Measurements from ENCODE around the gene SP7.

SP7 gene

DNA sequence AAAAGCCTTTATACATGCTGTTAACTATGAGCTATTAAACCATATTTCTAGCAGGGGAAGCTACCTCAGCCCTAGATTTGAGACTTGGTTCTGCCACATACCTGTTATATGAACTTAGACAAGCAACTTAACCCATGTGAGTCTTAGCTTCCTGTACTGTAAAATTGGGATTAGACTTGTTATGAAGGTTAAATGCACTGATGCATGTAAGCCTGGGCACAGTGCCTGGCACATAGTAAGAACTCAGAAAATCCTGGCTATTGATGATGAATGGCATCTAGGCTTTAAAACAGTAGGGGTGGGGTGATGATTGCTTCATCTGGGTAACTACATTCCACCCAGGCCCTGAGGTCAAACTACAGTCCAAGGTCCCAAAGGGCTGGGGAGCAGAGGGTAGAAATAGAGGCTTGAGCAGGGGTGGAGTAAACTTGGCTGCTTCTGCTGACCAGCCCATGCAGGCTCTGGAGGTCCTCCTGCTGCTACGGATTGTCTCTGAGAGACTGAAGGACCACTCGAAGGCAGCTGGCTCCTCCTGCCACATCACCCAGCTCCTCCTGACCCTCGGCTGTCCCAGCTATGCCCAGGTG, 56.8 kb downstream of the SP7 start:
- H2AFZ ChIP-seq (ENCODE audit: low read length): no peak overlapping the region
- TF ChIP-seq, protein P1, sequence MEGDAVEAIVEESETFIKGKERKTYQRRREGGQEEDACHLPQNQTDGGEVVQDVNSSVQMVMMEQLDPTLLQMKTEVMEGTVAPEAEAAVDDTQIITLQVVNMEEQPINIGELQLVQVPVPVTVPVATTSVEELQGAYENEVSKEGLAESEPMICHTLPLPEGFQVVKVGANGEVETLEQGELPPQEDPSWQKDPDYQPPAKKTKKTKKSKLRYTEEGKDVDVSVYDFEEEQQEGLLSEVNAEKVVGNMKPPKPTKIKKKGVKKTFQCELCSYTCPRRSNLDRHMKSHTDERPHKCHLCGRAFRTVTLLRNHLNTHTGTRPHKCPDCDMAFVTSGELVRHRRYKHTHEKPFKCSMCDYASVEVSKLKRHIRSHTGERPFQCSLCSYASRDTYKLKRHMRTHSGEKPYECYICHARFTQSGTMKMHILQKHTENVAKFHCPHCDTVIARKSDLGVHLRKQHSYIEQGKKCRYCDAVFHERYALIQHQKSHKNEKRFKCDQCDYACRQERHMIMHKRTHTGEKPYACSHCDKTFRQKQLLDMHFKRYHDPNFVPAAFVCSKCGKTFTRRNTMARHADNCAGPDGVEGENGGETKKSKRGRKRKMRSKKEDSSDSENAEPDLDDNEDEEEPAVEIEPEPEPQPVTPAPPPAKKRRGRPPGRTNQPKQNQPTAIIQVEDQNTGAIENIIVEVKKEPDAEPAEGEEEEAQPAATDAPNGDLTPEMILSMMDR (IDR thresholded peaks at IDR 0.05; ENCODE audit: low read length): no peak
- TF ChIP-seq EZH2 (optimal IDR thresholded peaks at IDR 0.05; ENCODE audit: low read depth, low read length): no peak
- no peak for TF ChIP-seq EZH2phosphoT487 (IDR thresholded peaks at IDR 0.05; ENCODE audit: low read length)
- no peaks in the 10 kb centered on the region for H3K27me3 ChIP-seq (replicated peaks; ENCODE audit: insufficient read depth, low read length)
- no peaks in the 10 kb centered on the region for H3K9me2 ChIP-seq (replicated peaks; ENCODE audit: insufficient read depth, low read length)
- H3K4me3 ChIP-seq (ENCODE audit: low read length): no peak overlapping the region
- peaks cover 3% of the 10 kb centered on the region for H3K79me2 ChIP-seq (ENCODE audit: low read length)
- no peak for DNase-seq
- no peak overlapping the region for H3K9ac ChIP-seq (ENCODE audit: low read length)
- H3K4me2 ChIP-seq (ENCODE audit: low read depth, low read length): no peak overlapping the region
- H3F3A ChIP-seq (ENCODE audit: insufficient read depth, low read length): no peaks in the 10 kb centered on the region; the same call in 1 of the 2 replicates
- H3K9me3 ChIP-seq (replicated peaks; ENCODE audit: insufficient read depth, low read length): no peaks in the 10 kb centered on the region
- no peak overlapping the region for H3K27ac ChIP-seq (ENCODE audit: low read length)
- no peaks in the 10 kb centered on the region for H3K4me1 ChIP-seq (ENCODE audit: low read length)
- H4K20me1 ChIP-seq (ENCODE audit: insufficient read depth, low read length): no peaks in the 10 kb centered on the region
- peaks cover 20% of the 10 kb centered on the region; the same call in 1 of the 2 replicates for H3K36me3 ChIP-seq (replicated peaks; ENCODE audit: insufficient read depth, low read length)

DNA sequence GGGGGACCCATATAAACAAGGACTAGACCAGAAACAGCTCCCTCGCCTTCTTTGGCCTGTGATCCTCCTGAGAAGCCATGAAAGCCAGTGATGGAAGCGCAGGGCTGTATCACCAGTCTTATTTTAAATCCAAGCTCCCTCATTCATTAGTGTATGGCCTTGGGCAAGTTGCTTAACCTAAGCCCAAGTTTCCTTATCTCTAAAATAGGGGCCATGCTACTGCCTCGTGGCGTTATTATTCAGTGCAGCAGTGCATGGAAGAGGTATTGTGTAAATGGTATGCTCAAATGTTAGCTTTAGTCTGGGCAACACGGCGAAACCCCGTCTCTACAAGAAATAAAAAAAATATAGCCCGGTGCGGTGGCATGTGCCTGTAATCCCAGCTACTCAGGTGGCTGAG, 58.2 kb downstream of the SP7 start:
- H3K9me3 ChIP-seq (replicated peaks; ENCODE audit: insufficient read depth, low read length): no peaks in the 10 kb centered on the region
- H3K4me2 ChIP-seq (ENCODE audit: low read depth, low read length): no peak overlapping the region
- no peak for DNase-seq
- H3K9me2 ChIP-seq (replicated peaks; ENCODE audit: insufficient read depth, low read length): no peaks in the 10 kb centered on the region
- no peak overlapping the region for H3K9ac ChIP-seq (ENCODE audit: low read length)
- H3K27me3 ChIP-seq (replicated peaks; ENCODE audit: insufficient read depth, low read length): no peaks in the 10 kb centered on the region
- peaks cover 5% of the 10 kb centered on the region for H3K79me2 ChIP-seq (ENCODE audit: low read length)
- H2AFZ ChIP-seq (ENCODE audit: low read length): no peak overlapping the region
- no peaks in the 10 kb centered on the region for H4K20me1 ChIP-seq (ENCODE audit: insufficient read depth, low read length)
- no peaks in the 10 kb centered on the region; the same call in 1 of the 2 replicates for H3F3A ChIP-seq (ENCODE audit: insufficient read depth, low read length)
- H3K4me1 ChIP-seq (ENCODE audit: low read length): no peaks in the 10 kb centered on the region
- no peak overlapping the region for H3K27ac ChIP-seq (ENCODE audit: low read length)
- peaks cover 11% of the 10 kb centered on the region; the same call in 1 of the 2 replicates for H3K36me3 ChIP-seq (replicated peaks; ENCODE audit: insufficient read depth, low read length)
- no peak overlapping the region for H3K4me3 ChIP-seq (ENCODE audit: low read length)
- TF ChIP-seq EZH2phosphoT487 (IDR thresholded peaks at IDR 0.05; ENCODE audit: low read length) (no peak), EZH2 (optimal IDR thresholded peaks at IDR 0.05; ENCODE audit: low read depth, low read length) (no peak)
- TF ChIP-seq, protein P1 (IDR thresholded peaks at IDR 0.05; ENCODE audit: low read length): no peak
